Heart left ventricle (tissue), 13 donors: ENCODE data around the gene WDFY3.

Experiments
- CTCF ChIP-seq, 12 donors: fragments of 200-600 bp; sonication (generic) in 4 of 12; IDR thresholded peaks; one replicate each; pipeline versions ENCODE4 v1.5.0 to v1.8.0; 2018 to 2022; ENCODE audit warnings: antibody characterized with exemption in 12 of 12, mild to moderate bottlenecking in 5 of 12
- POLR2A ChIP-seq, 2 donors: fragments of 450-650 bp; IDR thresholded peaks; one replicate each; pipeline ENCODE4 v1.6.1; 2017; ENCODE audit warnings: antibody characterized with exemption in 2 of 2, mild to moderate bottlenecking in 2 of 2, moderate library complexity in 2 of 2
- donor health status: ischemic (EF 13 %, LVEDD 7.1; RV severe dilation, severe dysfunction).
- donor health status: DM: no; HTN: yes; CAD: no.
- donor health status: DM: no; HTN: no; CAD: no.
- donor health status: ischemic (EF 25% LVEDD 6.9; RV normal size, moderate dysfunction).
- donor health status: ischemic (EF 25% LVEDD 5.7; RV mildly dilated, moderate dysfunction).
- donor health status: ischemic (EF 35%, LVEDD 5.7; RV mildly dilated, moderate dysfunction).
- donor health status: nonischemic (EF 11% LVEDD 7.7; RV severe dilation, severe dysfunction).
- donor health status: DM: yes; HTN: yes; CAD: no.
- donor health status: PGD.
- donor health status: ischemic (EF 29% LVEDD 5.4; RV normal size, mild dysfunction).
- donor health status: nonischemic (EF 23%, LVEDD 6.1; RV moderate dilation, normal function).

- no peak for TF ChIP-seq CTCF (IDR thresholded peaks at IDR 0.05)
- TF ChIP-seq POLR2A (IDR thresholded peaks at IDR 0.05), result no peak
Measured at GRCh38 chr4:84738622-84739021, 227.9 kb downstream of the WDFY3 start.
